HG03025 (cell line): Measurements from ENCODE around the gene NCL.
"Not testable (repeated sequence)": the region's sequence is repeated elsewhere in the genome, so short reads cannot be mapped to it uniquely, and the experiment has no call there.

Experiments used
- ATAC-seq: cut with Tn5 transposase; IDR thresholded peaks from one replicate; pipeline ENCODE4 v1.9.1; 2021; ENCODE audit warnings: mild to moderate bottlenecking, moderate library complexity; ENCODE audit not compliant: unreplicated experiment, low FRiP score

The NCL gene

GRCh38 chr2:231436957-231437356 is 27.3 kb downstream of the NCL start:
- no peak for ATAC-seq

DNA sequence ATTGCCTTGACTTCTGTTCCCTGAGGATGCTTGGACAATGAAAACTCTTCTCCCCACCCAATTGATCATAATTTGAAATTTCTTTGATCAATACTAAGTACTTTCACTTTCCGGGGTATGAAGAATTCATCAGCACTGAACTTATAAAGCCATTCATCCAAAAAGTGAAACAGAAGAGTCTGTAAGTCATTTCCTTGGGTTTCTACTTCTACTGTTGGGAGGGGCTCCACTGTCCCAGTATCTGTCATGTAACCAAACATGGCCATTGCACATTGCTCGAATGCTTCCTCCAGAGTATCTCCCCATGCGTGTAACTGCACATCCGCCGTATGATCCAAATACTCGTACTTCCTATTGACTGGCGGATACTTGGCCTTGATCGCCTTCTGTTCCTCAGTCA is 30.3 kb downstream of the NCL start:
- no peak for ATAC-seq

GRCh38 chr2:231431606-231432005 is 32.7 kb downstream of the NCL start:
- ATAC-seq: no peak

GRCh38 chr2:231430437-231430836 is 33.8 kb downstream of the NCL start:
- not testable (repeated sequence) for ATAC-seq

DNA sequence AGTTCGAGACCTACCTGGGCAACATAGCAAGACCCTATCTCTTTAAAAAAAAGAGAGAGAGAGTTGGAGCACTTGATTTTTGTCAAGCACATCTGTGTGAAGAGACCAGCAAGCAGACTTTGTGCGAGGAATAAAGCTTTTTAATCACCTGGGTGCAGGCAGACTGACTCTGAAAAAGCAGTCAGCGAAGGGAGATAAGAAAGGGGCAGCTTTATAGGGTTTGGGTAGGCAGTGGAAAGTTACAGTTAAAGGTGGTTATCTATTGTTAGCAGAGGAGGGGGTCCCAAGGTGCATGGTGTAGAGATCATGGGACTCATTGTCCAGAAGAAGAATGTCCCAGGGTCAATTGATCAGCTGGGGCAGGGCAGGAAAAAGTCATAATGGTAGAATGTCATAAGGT is 34.4 kb downstream of the NCL start:
- no peak for ATAC-seq

- no peak for ATAC-seq
Measured at GRCh38 chr2:231429152-231429551, 35.1 kb downstream of the NCL start.

DNA sequence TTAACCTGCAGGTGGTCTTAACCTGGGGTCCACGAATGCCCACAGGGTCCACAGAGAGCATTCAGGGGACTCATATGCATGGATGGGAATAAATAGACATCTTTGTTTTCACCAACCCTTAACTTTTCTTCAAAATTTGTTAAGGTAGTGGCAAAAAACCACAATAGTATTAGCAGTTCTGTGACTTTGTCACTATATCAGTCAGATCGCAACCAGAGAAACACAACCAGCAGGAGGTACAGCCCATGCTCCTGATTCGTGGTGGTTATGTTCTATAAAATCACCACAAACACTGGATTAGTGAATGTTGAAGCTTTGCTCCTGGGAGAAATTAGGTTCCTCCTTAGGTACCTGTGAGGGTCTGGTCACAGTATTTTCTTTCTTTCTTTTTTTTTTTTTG is 37.2 kb downstream of the NCL start:
- no peak for ATAC-seq

DNA sequence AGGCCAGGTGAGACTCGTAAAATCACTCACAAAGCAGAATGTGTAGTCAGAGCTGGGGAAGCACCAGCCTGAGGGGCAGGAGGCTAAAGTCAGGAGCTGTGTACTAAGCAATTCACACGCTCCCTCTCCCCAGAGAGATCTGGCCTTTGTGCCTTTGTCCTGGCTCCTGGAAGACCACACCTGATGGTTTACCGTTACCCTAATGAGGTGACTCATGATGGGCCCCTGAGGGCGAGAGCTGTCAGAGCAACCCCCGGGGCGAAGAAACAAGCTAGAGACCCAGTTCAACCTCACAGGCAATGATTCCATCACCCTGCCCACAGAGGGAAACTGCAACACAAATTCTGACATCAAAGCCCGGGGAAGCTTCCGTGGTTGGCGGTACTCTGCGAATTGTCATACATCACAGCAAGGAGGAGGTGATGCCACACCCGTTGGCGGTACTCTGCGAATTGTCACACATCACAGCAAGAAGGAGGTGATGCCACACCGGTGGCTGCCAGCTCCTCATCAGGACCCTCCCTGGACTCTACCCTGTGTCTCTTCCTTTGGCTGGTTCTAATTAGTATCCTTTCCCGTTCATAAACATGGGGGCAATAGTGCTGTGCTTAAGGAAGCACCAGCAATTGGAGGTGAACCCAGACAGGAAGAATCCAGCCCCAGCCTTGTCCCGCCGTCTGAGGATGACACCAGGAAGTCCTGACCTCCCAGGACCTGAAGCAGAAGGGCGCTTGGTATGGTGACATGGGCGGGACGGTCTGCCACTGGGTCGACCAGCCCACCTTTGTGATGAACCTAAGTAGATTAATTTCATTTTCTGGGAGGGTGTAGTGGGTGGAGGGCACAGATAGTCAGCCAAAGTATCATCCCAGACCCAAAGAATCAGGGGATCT is 38.2 kb downstream of the NCL start:
- no peak for ATAC-seq

DNA sequence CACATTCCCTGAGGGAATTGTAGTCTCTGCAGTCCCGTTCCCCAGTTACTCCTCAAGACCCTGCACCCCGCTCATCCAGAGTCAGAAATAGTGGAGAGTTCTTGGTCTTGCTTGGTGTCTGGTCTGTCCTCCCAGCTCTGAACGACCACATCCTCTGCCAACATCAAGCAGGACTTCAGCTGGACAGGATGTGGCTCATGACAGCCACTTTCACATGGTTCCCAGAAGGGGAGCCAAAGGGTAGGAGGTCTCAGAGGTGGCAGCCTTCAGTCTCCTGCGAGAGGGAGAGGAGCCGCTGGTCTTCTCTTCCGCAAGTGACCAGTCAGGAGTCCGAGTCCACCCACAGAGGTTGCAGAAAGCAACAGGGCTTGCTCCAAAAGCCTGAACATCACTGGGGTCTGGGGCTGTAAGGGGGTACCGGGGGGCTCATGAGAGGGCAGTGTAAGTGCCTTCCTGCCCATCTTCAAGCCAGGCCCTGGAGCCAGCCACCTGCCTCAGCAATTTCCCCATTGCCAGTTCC is 38.9 kb downstream of the NCL start:
- no peak for ATAC-seq

- ATAC-seq: no peak
Measured at GRCh38 chr2:231423176-231423575, 41.1 kb downstream of the NCL start.

DNA sequence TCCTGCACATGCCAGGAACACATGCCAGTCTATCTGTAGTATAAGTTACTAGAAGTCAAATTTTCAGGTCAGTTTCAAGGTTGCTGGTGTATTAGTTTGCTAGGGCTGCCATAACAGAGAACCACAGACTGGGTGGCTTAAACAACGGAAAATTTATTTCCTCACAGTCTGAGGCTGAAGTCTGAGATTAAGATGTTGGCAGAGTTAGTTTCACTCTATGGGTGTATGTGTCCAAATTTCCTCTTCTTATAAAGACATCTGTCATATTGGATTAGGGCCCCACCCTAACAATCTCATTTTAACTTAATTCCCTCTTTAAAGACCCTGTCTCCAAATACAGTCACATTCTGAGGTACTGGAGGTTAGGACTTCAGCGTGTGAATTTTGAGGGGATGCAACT is 42.2 kb downstream of the NCL start:
- no peak for ATAC-seq

DNA sequence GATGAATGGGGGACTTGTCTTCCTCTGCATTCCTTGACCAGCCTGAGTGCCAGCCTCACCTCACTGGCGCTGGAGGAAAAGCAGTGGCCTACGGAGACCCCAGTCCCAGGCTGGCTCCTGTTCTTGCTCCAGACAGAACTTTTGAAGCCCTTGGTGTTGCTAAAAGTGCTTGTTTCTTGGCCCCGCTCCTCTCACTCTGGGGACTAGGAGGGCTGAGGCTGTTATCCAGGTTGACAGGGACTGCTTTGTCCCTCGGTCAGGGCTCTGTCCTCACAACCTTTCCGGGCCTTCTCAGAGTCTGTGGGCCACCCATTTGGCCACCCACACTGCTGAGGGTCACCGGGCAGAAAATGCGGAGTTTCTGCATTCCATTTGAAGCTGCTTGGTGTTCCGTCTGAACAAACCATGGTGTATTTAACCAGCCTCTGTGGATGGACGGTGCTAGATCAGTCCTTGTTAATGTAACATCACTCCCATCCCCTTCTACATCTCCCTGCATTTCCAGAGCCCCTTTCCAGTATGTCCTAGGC is 43.2 kb downstream of the NCL start:
- no peak for ATAC-seq

DNA sequence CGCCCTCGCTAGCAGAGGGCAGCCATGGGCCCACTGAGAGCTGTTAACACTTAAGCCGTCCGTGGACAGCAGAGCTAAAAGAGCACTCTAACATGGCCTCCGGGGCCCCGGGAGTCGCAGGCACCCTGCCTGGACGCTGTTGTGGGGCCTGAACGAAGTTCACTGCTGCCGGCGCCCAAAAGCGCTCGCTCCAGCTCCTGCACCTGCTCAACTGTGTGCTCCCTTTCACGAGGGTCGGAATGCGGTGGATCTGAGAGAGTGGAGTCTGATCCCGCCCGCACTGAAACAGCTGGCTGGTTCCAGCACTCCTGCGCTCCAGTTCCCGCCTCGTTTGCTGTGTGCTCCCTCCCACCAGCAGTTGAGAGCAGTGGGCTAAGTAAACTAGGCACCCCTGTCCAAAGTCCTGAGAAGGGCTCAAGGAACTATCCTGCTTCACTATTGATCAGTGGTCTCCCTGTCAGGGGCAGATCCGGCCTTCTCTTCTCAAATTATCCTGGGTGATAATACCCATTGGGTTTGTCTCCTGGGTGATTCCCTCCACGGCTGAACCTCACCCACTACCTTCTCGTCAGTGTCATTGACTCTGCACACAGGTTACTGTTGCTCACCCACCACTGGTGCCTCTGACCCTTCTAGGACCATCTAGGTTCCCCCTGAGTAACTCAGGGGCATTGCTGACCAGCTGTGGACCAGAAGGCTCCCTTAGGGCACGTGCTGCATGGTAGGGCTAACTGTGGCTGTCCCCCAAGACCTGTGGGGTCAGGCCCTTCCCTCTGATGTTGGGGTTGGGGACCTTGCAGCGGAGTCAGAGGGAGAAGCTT is 45.3 kb downstream of the NCL start:
- ATAC-seq: no peak

- ATAC-seq: no peak
Measured at GRCh38 chr2:231415029-231415428, 49.3 kb downstream of the NCL start.

GRCh38 chr2:231413921-231414476 is 50.3 kb downstream of the NCL start:
- ATAC-seq: no peak

DNA sequence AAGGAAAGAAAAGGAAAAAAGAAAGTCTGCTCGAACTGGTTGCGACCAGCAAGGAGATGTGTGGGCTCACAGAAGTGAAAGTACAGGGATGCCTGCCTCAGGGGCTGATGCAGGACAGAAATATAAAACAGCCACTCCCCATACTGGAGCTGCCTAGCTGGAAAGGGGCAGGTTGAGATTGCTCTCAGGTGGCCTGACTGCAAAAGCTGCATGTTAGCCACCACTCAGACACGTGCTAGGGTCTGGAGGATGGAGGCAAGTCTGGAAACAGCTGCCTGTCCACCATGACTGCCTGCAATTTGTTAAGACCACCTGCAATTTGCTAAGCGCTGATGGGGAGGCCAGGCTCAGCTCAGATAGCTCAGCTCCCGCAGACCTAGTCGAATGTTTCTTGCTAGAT is 50.8 kb downstream of the NCL start:
- no peak for ATAC-seq

- ATAC-seq: no peak
Measured at GRCh38 chr2:231412618-231412963, 51.7 kb downstream of the NCL start.

- ATAC-seq: peak; percentile 87
Measured at GRCh38 chr2:231411831-231412617, 52.3 kb downstream of the NCL start.

- ATAC-seq: no peak
Measured at GRCh38 chr2:231411237-231411636, 53.0 kb downstream of the NCL start.

GRCh38 chr2:231410293-231411004 is 53.8 kb downstream of the NCL start:
- ATAC-seq: no peak
